GM12878 (cell line): ENCODE results near the gene RXFP1. TPM values are rescaled to one million over a fixed set of nuclear protein-coding genes. Genes with fewer than 3 reads are reported as not detected.

Source experiments
- ATAC-seq: fragments of 200-7000 bp; cut with Tn5 transposase; 3 replicates; pipeline ENCODE4 v1.9.1; 2020; ENCODE audit warnings: mild to moderate bottlenecking, moderate library complexity
- BruUV-seq: library from RNA; stranded (reverse); fragments of 400-500 nt; replicated peaks from 2 replicates; lab custom pipeline; 2021; lab: Mats Ljungman, UMichigan
- CTCF ChIA-PET: fragments of 300-600 bp; sonication (Branson Sonifier 250); formaldehyde crosslinking; extraction: SDS; loops from one replicate; lab custom pipeline; 2021; ENCODE audit warnings: inconsistent platforms; lab: Yijun Ruan, JAX
- POLR2A ChIA-PET: fragments of 350-600 bp; formaldehyde crosslinking; extraction: SDS; loops from one replicate; lab custom pipeline; 2021; ENCODE audit warnings: inconsistent platforms; lab: Charles Lee
- RAD21 ChIA-PET: fragments of 300-600 bp; sonication (Branson Sonifier 250); formaldehyde crosslinking; loops from one replicate; lab custom pipeline; 2023; ENCODE audit warnings: antibody characterized with exemption; ENCODE audit not compliant: unreplicated experiment; lab: Charles Lee
- SMC1A ChIA-PET: fragments of 300-600 bp; sonication (Branson Sonifier 250); formaldehyde crosslinking; loops from one replicate; lab custom pipeline; 2023; ENCODE audit not compliant: unreplicated experiment, uncharacterized antibody; lab: Charles Lee
- DNase-seq: peaks from one replicate; pipeline ENCODE4 v3.0.0-alpha.2; 2011; ENCODE audit warnings: low read depth, low spot score
- FAIRE-seq: peaks from 3 replicates; lab custom pipeline; 2011; peaks lifted over from hg19 to GRCh38; lab: Jason Lieb, UNC
- H2AFZ ChIP-seq: 2 replicates; pipeline ENCODE4 v1.6.0; 2011; ENCODE audit warnings: low read depth, low read length, control low read depth; ENCODE audit not compliant: control insufficient read depth
- H3K27ac ChIP-seq: 2 replicates; pipeline ENCODE4 v1.5.1; 2011; ENCODE audit warnings: control low read depth; ENCODE audit not compliant: control insufficient read depth, insufficient read depth
- H3K27me3 ChIP-seq, 2 experiments: replicated peaks in 1 of 2; 2 replicates each; pipeline versions ENCODE4 v1.6.0 to v1.6.1; 2011; ENCODE audit warnings: low read length in 1 of 2; ENCODE audit not compliant: control insufficient read depth in 2 of 2, insufficient read depth in 2 of 2
- H3K36me3 ChIP-seq, 2 experiments: 2 replicates each; pipeline ENCODE4 v1.5.1; 2011; ENCODE audit warnings: low read length in 1 of 2; ENCODE audit not compliant: control insufficient read depth in 2 of 2, insufficient read depth in 2 of 2
- H3K4me1 ChIP-seq: 2 replicates; pipeline ENCODE4 v1.6.1; 2011; ENCODE audit warnings: mild to moderate bottlenecking, low read length, moderate library complexity, mixed read lengths; ENCODE audit not compliant: control insufficient read depth, insufficient read depth
- H3K4me2 ChIP-seq: 2 replicates; pipeline ENCODE4 v1.6.0; 2011; ENCODE audit warnings: control low read depth; ENCODE audit not compliant: control insufficient read depth, insufficient read depth
- H3K4me3 ChIP-seq: fragments of 200-600 bp; sonication (generic); 2 replicates; pipeline ENCODE4 v1.5.1; 2016
- H3K79me2 ChIP-seq: 2 replicates; pipeline ENCODE4 v1.6.0; 2011; ENCODE audit warnings: low read length; ENCODE audit not compliant: control insufficient read depth, insufficient read depth
- H3K9ac ChIP-seq: 2 replicates; pipeline ENCODE4 v1.8.0; 2011; ENCODE audit warnings: low read length, control low read depth, mixed read lengths; ENCODE audit not compliant: control insufficient read depth, insufficient read depth
- H3K9me3 ChIP-seq: replicated peaks from 3 replicates; pipeline ENCODE4 v1.5.1; 2011; ENCODE audit warnings: mild to moderate bottlenecking, low read length; ENCODE audit not compliant: control insufficient read depth, insufficient read depth
- H4K20me1 ChIP-seq: 2 replicates; pipeline ENCODE4 v1.6.0; 2011; ENCODE audit not compliant: control insufficient read depth, insufficient read depth
- CEBPB ChIP-seq, 2 experiments: fragments of 150-350 bp in 1 of 2; IDR thresholded peaks; 2 replicates each; pipeline ENCODE4 v1.6.1; 2012 to 2014; ENCODE audit warnings: low read depth in 2 of 2, low read length in 2 of 2, borderline replicate concordance in 1 of 2, inconsistent platforms in 1 of 2
- E4F1 ChIP-seq: fragments of 450-650 bp; IDR thresholded peaks from 2 replicates; pipeline ENCODE4 v1.6.1; 2018; ENCODE audit warnings: borderline replicate concordance, mild to moderate bottlenecking; ENCODE audit not compliant: partially characterized antibody
- FOXK2 ChIP-seq: fragments of 450-650 bp; IDR thresholded peaks from 2 replicates; pipeline ENCODE4 v1.6.1; 2017; ENCODE audit warnings: mild to moderate bottlenecking, moderate library complexity
- HSF1 ChIP-seq: fragments of 150-350 bp; IDR thresholded peaks from 2 replicates; pipeline ENCODE4 v1.6.1; 2014; ENCODE audit warnings: mild to moderate bottlenecking, low read depth, low read length
- IKZF1 ChIP-seq: fragments of 450-650 bp; conservative IDR thresholded peaks from 2 replicates; pipeline ENCODE4 v1.6.1; 2017; ENCODE audit warnings: antibody characterized with exemption, mild to moderate bottlenecking
- MYB ChIP-seq: fragments of 150-350 bp; IDR thresholded peaks from 2 replicates; pipeline ENCODE4 v1.6.1; 2014; ENCODE audit warnings: mild to moderate bottlenecking, low read depth, low read length, borderline replicate concordance
- NFXL1 ChIP-seq: fragments of 450-650 bp; IDR thresholded peaks from 2 replicates; pipeline ENCODE4 v1.6.1; 2017; ENCODE audit warnings: antibody characterized with exemption, mild to moderate bottlenecking, borderline replicate concordance
- NR2C2 ChIP-seq: IDR thresholded peaks from 2 replicates; pipeline ENCODE4 v1.6.1; 2011; ENCODE audit warnings: borderline replicate concordance, low read depth; ENCODE audit not compliant: control insufficient read depth, insufficient read length
- RBBP5 ChIP-seq: fragments of 200-600 bp; sonication (generic); conservative IDR thresholded peaks from 2 replicates; pipeline ENCODE4 v1.6.1; 2016
- SIN3A ChIP-seq: IDR thresholded peaks from 2 replicates; pipeline ENCODE4 v1.6.1; 2012; ENCODE audit warnings: low read depth, low read length, improper control_type of control experiment
- SIX5 ChIP-seq: IDR thresholded peaks from 2 replicates; pipeline ENCODE4 v1.6.1; 2011; ENCODE audit warnings: mild to moderate bottlenecking, low read depth, low read length, moderate library complexity; ENCODE audit not compliant: severe bottlenecking
- SMAD5 ChIP-seq: IDR thresholded peaks from 2 replicates; pipeline ENCODE4 v1.6.1; 2016; ENCODE audit warnings: antibody characterized with exemption, low read depth
- SP1 ChIP-seq: IDR thresholded peaks from one replicate; pipeline ENCODE4 v1.6.1; 2011; ENCODE audit warnings: low read depth, low read length
- ZBED1 ChIP-seq: IDR thresholded peaks from 2 replicates; pipeline ENCODE4 v1.6.1; 2016; ENCODE audit warnings: borderline replicate concordance
- ZBTB11 ChIP-seq: fragments of 450-650 bp; formaldehyde crosslinking; IDR thresholded peaks from 2 replicates; pipeline ENCODE4 v1.5.0; 2022; ENCODE audit warnings: mild to moderate bottlenecking, missing genetic modification characterization
- ZNF274 ChIP-seq: IDR thresholded peaks from one replicate; pipeline ENCODE4 v1.8.0; 2011; ENCODE audit not compliant: insufficient read length, insufficient read depth
- ZSCAN29 ChIP-seq: fragments of 450-650 bp; IDR thresholded peaks from 2 replicates; pipeline ENCODE4 v1.6.1; 2017; ENCODE audit warnings: mild to moderate bottlenecking, moderate library complexity
- WGBS: methylation state at CpG from one replicate; pipeline ENCODE4 v1.1.6; 2016; ENCODE audit warnings: low lambda C conversion rate; ENCODE audit not compliant: insufficient replicate concordance, insufficient coverage; ENCODE audit errors: missing lambda C conversion rate; 5-methylcytosine and 5-hydroxymethylcytosine counted together
- in situ Hi-C: fragments of 300-500 bp; cut with MboI; formaldehyde crosslinking; loops from 9 replicates; pipeline ENCODE4 v1.14.3; 2018; ENCODE audit warnings: mixed read lengths
- intact Hi-C: fragments of 100-400 bp; cut with micrococcal nuclease; formaldehyde crosslinking; loops from one replicate; pipeline ENCODE4 v1.14.2; 2022; ENCODE audit not compliant: unreplicated experiment
- polyA plus RNA-seq, 11 experiments: library from polyadenylated mRNA; depleted of rRNA in 4 of 11; unstranded in 6 of 11; stranded (reverse) in 5 of 11; fragments of >200 nt; fragmentation: Nextera tagmentation in 4 of 11; fragmentation: Illumina TruSeq in 1 of 11; extraction: Ambion mirVana in 4 of 11; extraction: Trizol in 1 of 11; gene quantifications; 1 replicate in 1 of 11; 2 replicates in 10 of 11; pipeline versions ENCODE4 v1.2.1 to v1.2.3, GENCODE V29; 2011 to 2016; ENCODE audit warnings: inconsistent platforms in 2 of 11, missing spikeins in 2 of 11, low read depth in 1 of 11
- total RNA-seq, 4 experiments: library from RNA; depleted of rRNA in 3 of 4; stranded (reverse); fragments of >200 nt in 3 of 4; fragmentation: Illumina TruSeq in 1 of 4; extraction: Trizol in 1 of 4; gene quantifications; 2 replicates each; pipeline versions ENCODE4 v1.2.1 to v1.2.3, GENCODE V29; 2013 to 2021

Gene RXFP1
- total and polyA plus RNA-seq, 10 of the 15 experiments (the other 5 are each of a cell fraction or from before 2014, with no cell fraction given): 0.12 TPM; not detected in 9

- no peak overlapping the region for H3K27ac ChIP-seq
- TF ChIP-seq ZSCAN29 (no peak), MYB (no peak), CEBPB (IDR thresholded peaks at IDR 0.05; ENCODE audit: borderline replicate concordance in 1 of 2, low read depth in 2 of 2, low read length in 2 of 2) (no peak), NR2C2 (no peak), NFXL1 (no peak), IKZF1 (no peak), ZBTB11 (CRISPR knock-in tag) (no peak), FOXK2 (no peak), E4F1 (no peak), SP1 (no peak), ZBED1 (no peak), SIX5 (no peak), HSF1 (no peak), SMAD5 (no peak), ZNF274 (no peak), SIN3A (no peak), RBBP5 (no peak)
- TF ChIP-seq, all 136 proteins: peak for 0
- ChIA-PET RAD21 (no interaction called here), CTCF (no interaction called here), POLR2A (no interaction called here), SMC1A (interaction anchor here (1.4 kb wide), 1 partner anchor 22 kb away, joined by 3 read pairs; no protein-coding TSS in a partner anchor)
- Histone ChIP-seq H3K9ac (no peak overlapping the region), H4K20me1 (no peaks in the 10 kb centered on the region), H3K4me3 (no peak overlapping the region), H3K4me1 (no peaks in the 10 kb centered on the region), H3K79me2 (no peaks in the 10 kb centered on the region), H3K36me3 (no peaks in the 10 kb centered on the region), H3K27me3 (no peaks in the 10 kb centered on the region; a peak in 1 of 4 replicates), H2AFZ (no peak overlapping the region; the same call in 1 of the 2 replicates), H3K4me2 (no peak overlapping the region), H3K9me3 (no peaks in the 10 kb centered on the region)
- 4% methylated on average over 5 of the region's 5 CpGs for WGBS
- no peak for DNase-seq
- in situ Hi-C loops (no loop called here), intact Hi-C loops (no loop called here)
- ATAC-seq: no peak
- no peak for FAIRE-seq
- BruUV-seq: no TSS peak
Observed at GRCh38 chr4:158597879-158598596, 76.4 kb downstream of the RXFP1 start.
